ENCODE results near the gene DOC2B. TPM values are rescaled to one million over a fixed set of nuclear protein-coding genes. Genes with fewer than 3 reads are reported as not detected.

DOC2B gene
- total RNA-seq, 2 donors from 2014 or later: 1.4 to 2.6 TPM

DNA sequence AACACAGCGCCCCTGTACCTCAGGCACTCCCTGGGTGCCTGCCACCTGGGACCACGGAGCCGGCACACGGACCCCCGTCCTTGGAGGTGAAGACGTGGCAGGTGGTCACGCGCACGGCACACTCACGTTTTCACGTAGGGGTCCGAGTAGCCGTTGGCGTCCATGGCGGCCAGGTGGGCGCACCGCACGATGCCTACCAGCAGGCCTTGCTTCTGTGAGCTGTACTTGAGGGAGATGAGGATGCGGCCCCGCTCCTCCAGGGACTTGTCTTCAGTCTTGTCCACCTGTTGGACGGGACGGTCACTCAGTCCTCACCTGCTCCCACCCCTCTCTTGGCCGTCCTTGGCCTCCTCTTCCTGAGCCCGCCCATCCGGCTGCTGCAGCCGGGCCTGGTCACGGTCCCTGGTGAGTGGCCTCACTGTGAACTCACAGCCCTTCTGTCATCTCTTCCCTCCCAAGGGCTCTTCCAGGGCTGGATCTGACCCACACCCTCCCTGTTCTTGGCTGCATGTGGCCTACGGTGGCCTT lies 25.3 kb downstream of the DOC2B start:
- 95 to 99% methylated on average over 20 to 28 of the region's 28 CpGs for WGBS, 2 experiments (ENCODE audit: insufficient coverage in 1 of 2, insufficient read length in 1 of 2)
- TF ChIP-seq, protein P1, sequence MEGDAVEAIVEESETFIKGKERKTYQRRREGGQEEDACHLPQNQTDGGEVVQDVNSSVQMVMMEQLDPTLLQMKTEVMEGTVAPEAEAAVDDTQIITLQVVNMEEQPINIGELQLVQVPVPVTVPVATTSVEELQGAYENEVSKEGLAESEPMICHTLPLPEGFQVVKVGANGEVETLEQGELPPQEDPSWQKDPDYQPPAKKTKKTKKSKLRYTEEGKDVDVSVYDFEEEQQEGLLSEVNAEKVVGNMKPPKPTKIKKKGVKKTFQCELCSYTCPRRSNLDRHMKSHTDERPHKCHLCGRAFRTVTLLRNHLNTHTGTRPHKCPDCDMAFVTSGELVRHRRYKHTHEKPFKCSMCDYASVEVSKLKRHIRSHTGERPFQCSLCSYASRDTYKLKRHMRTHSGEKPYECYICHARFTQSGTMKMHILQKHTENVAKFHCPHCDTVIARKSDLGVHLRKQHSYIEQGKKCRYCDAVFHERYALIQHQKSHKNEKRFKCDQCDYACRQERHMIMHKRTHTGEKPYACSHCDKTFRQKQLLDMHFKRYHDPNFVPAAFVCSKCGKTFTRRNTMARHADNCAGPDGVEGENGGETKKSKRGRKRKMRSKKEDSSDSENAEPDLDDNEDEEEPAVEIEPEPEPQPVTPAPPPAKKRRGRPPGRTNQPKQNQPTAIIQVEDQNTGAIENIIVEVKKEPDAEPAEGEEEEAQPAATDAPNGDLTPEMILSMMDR (conservative IDR thresholded peaks at IDR 0.05): no peak
- Mint-ChIP-seq H3K4me1 (no peaks in the 10 kb centered on the region), H3K27ac (no peak overlapping the region), H3K36me3 (ENCODE audit: low read depth) (no peaks in the 10 kb centered on the region), H3K4me3 (no peak overlapping the region), H3K27me3 (ENCODE audit: insufficient read depth) (peaks cover under 1% of the 10 kb centered on the region), H3K9me3 (no peaks in the 10 kb centered on the region)
- no peak overlapping the region for H3K4me3 ChIP-seq (ENCODE audit: low read length)
- H3K36me3 ChIP-seq (ENCODE audit: control insufficient read depth, insufficient read depth, low read length): no peaks in the 10 kb centered on the region
- DNase-seq: no peak
- no peaks in the 10 kb centered on the region for H3K9me3 ChIP-seq (ENCODE audit: control insufficient read depth, low read length)
- H3K27me3 ChIP-seq (ENCODE audit: control insufficient read depth, insufficient read depth, low read length, poor library complexity, severe bottlenecking): no peaks in the 10 kb centered on the region
- no peak overlapping the region for H3K9ac ChIP-seq (ENCODE audit: extremely low read depth, low read length, poor library complexity, severe bottlenecking)
- no peaks in the 10 kb centered on the region for H3K4me1 ChIP-seq (ENCODE audit: control insufficient read depth, insufficient read depth, low read length)
- H3K27ac ChIP-seq (ENCODE audit: low read depth, low read length): no peak overlapping the region

- Mint-ChIP-seq H3K4me1 (no peaks in the 10 kb centered on the region), H3K27me3 (ENCODE audit: insufficient read depth) (no peaks in the 10 kb centered on the region), H3K36me3 (ENCODE audit: low read depth) (no peaks in the 10 kb centered on the region), H3K4me3 (no peak overlapping the region), H3K27ac (no peak overlapping the region), H3K9me3 (no peaks in the 10 kb centered on the region)
- Histone ChIP-seq H3K9me3 (ENCODE audit: control insufficient read depth, low read length) (no peaks in the 10 kb centered on the region), H3K4me3 (ENCODE audit: low read length) (no peak overlapping the region), H3K27me3 (ENCODE audit: control insufficient read depth, insufficient read depth, low read length, poor library complexity, severe bottlenecking) (no peaks in the 10 kb centered on the region), H3K9ac (ENCODE audit: extremely low read depth, low read length, poor library complexity, severe bottlenecking) (no peak overlapping the region), H3K4me1 (ENCODE audit: control insufficient read depth, insufficient read depth, low read length) (no peaks in the 10 kb centered on the region), H3K36me3 (ENCODE audit: control insufficient read depth, insufficient read depth, low read length) (no peaks in the 10 kb centered on the region), H3K27ac (ENCODE audit: low read depth, low read length) (no peak overlapping the region)
- DNase-seq: no peak
- 87 to 91% methylated on average over 5 to 7 of the region's 7 CpGs for WGBS, 2 experiments (ENCODE audit: insufficient coverage in 1 of 2, insufficient read length in 1 of 2)
- TF ChIP-seq, protein P1 (conservative IDR thresholded peaks at IDR 0.05): no peak
Observed at GRCh38 chr17:155576-155975, 25.9 kb downstream of the DOC2B start.

DNA sequence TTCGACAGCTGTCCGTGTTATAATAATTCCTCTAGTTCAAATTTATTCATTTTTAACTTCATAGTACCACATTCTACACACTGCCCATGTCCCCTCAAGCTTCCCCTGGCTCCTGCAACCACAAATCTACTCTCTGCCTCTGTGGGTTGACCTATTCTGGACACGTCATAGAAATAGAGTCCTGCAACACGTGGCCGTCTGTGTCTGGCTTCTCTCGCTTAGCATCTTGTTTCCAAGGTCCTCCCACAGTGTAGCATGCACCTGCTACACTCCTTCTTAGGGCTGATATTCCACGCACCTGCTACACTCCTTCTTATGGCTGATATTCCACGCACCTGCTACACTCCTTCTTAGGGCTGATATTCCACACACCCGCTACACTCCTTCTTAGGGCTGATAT lies 27.6 kb downstream of the DOC2B start:
- TF ChIP-seq, protein P1 (conservative IDR thresholded peaks at IDR 0.05): no peak
- H3K4me1 ChIP-seq (ENCODE audit: control insufficient read depth, insufficient read depth, low read length): no peaks in the 10 kb centered on the region
- no peaks in the 10 kb centered on the region for H3K36me3 ChIP-seq (ENCODE audit: control insufficient read depth, insufficient read depth, low read length)
- no peak overlapping the region for H3K4me3 Mint-ChIP-seq
- no peak overlapping the region for H3K9ac ChIP-seq (ENCODE audit: extremely low read depth, low read length, poor library complexity, severe bottlenecking)
- H3K27me3 ChIP-seq (ENCODE audit: control insufficient read depth, insufficient read depth, low read length, poor library complexity, severe bottlenecking): no peaks in the 10 kb centered on the region
- no peak overlapping the region for H3K4me3 ChIP-seq (ENCODE audit: low read length)
- no peaks in the 10 kb centered on the region for H3K27me3 Mint-ChIP-seq (ENCODE audit: insufficient read depth)
- no peaks in the 10 kb centered on the region for H3K36me3 Mint-ChIP-seq (ENCODE audit: low read depth)
- no peaks in the 10 kb centered on the region for H3K9me3 ChIP-seq (ENCODE audit: control insufficient read depth, low read length)
- DNase-seq: no peak
- no peak overlapping the region for H3K27ac Mint-ChIP-seq
- H3K4me1 Mint-ChIP-seq: no peaks in the 10 kb centered on the region
- no peaks in the 10 kb centered on the region for H3K9me3 Mint-ChIP-seq
- no peak overlapping the region for H3K27ac ChIP-seq (ENCODE audit: low read depth, low read length)
- WGBS, 2 experiments (ENCODE audit: insufficient coverage in 1 of 2, insufficient read length in 1 of 2): 88 to 92% methylated on average over 9 of the region's 9 CpGs

All from endodermal cell (in vitro differentiated cells).